Measurements from ENCODE around the gene OR8B12.
"Not testable (repeated sequence)": the region's sequence is repeated elsewhere in the genome, so short reads cannot be mapped to it uniquely, and the experiment has no call there.

Gene OR8B12

GRCh38 chr11:124519850-124520549 is 23.5 kb downstream of the OR8B12 start:
- no peaks in the 10 kb centered on the region for H3K4me1 ChIP-seq (ENCODE audit: insufficient read depth, low read length)
- no peak overlapping the region for H3K4me2 ChIP-seq (ENCODE audit: insufficient read depth, low read length)
- H3K9me3 ChIP-seq (ENCODE audit: insufficient read depth, low read length, severe bottlenecking) = no peaks in the 10 kb centered on the region
- DNase-seq (no peak), ATAC-seq (ENCODE audit: insufficient read depth, low read depth) (no peak)
- no peak overlapping the region for H3K9ac ChIP-seq (ENCODE audit: low read depth, low read length)
- no peak overlapping the region for H3K27ac ChIP-seq (ENCODE audit: low read length)
- no peaks in the 10 kb centered on the region for H3K36me3 ChIP-seq (ENCODE audit: insufficient read depth, low read length)
- H3K79me2 ChIP-seq (ENCODE audit: insufficient read depth, low read length) = no peaks in the 10 kb centered on the region
- TF ChIP-seq EZH2 (IDR thresholded peaks at IDR 0.05; ENCODE audit: borderline replicate concordance, low read depth, low read length, severe bottlenecking) (no peak), CTCF (IDR thresholded peaks at IDR 0.05; ENCODE audit: borderline replicate concordance, extremely low read depth, low read length, poor library complexity, severe bottlenecking) (no peak)
- H4K20me1 ChIP-seq (ENCODE audit: insufficient read depth, low read length) = no peaks in the 10 kb centered on the region
- H3K4me3 ChIP-seq (ENCODE audit: low read depth in 1 of 2, low read length in 2 of 2) = no peak overlapping the region
- H2AFZ ChIP-seq (ENCODE audit: low read depth, low read length) = no peak overlapping the region
- H3K27me3 ChIP-seq (ENCODE audit: insufficient read depth, low read length, poor library complexity) = peaks cover 4% of the 10 kb centered on the region

- H3K4me2 ChIP-seq (ENCODE audit: insufficient read depth, low read length) = no peak overlapping the region
- TF ChIP-seq EZH2 (IDR thresholded peaks at IDR 0.05; ENCODE audit: borderline replicate concordance, low read depth, low read length, severe bottlenecking) = no peak
- TF ChIP-seq CTCF (IDR thresholded peaks at IDR 0.05; ENCODE audit: borderline replicate concordance, extremely low read depth, low read length, poor library complexity, severe bottlenecking) = no peak
Measured at GRCh38 chr11:124518989-124519451, 24.4 kb downstream of the OR8B12 start.

GRCh38 chr11:124517314-124517713 is 26.1 kb downstream of the OR8B12 start:
- H3K4me2 ChIP-seq (ENCODE audit: insufficient read depth, low read length) = no peak overlapping the region
- no peaks in the 10 kb centered on the region for H3K4me1 ChIP-seq (ENCODE audit: insufficient read depth, low read length)
- no peaks in the 10 kb centered on the region for H4K20me1 ChIP-seq (ENCODE audit: insufficient read depth, low read length)

More at GRCh38 chr11:124518989-124519451, 24.4 kb downstream of the OR8B12 start:
- peaks cover 7% of the 10 kb centered on the region for H3K27me3 ChIP-seq (ENCODE audit: insufficient read depth, low read length, poor library complexity)
- H3K9me3 ChIP-seq (ENCODE audit: insufficient read depth, low read length, severe bottlenecking) = no peaks in the 10 kb centered on the region
- H4K20me1 ChIP-seq (ENCODE audit: insufficient read depth, low read length) = no peaks in the 10 kb centered on the region
- no peak for DNase-seq
- no peak overlapping the region for H3K4me3 ChIP-seq (ENCODE audit: low read depth in 1 of 2, low read length in 2 of 2)
- H2AFZ ChIP-seq (ENCODE audit: low read depth, low read length) = no peak overlapping the region
- ATAC-seq (ENCODE audit: insufficient read depth, low read depth) = no peak
- H3K27ac ChIP-seq (ENCODE audit: low read length) = no peak overlapping the region
- H3K36me3 ChIP-seq (ENCODE audit: insufficient read depth, low read length) = no peaks in the 10 kb centered on the region
- H3K4me1 ChIP-seq (ENCODE audit: insufficient read depth, low read length) = no peaks in the 10 kb centered on the region
- H3K9ac ChIP-seq (ENCODE audit: low read depth, low read length) = no peak overlapping the region
- H3K79me2 ChIP-seq (ENCODE audit: insufficient read depth, low read length) = no peaks in the 10 kb centered on the region

GRCh38 chr11:124514675-124515074 is 28.8 kb downstream of the OR8B12 start:
- DNase-seq = not testable (repeated sequence)

More at GRCh38 chr11:124517314-124517713, 26.1 kb downstream of the OR8B12 start:
- Histone ChIP-seq H3K79me2 (ENCODE audit: insufficient read depth, low read length) (no peaks in the 10 kb centered on the region), H2AFZ (ENCODE audit: low read depth, low read length) (no peak overlapping the region), H3K9ac (ENCODE audit: low read depth, low read length) (no peak overlapping the region), H3K27me3 (ENCODE audit: insufficient read depth, low read length, poor library complexity) (peaks cover 8% of the 10 kb centered on the region), H3K36me3 (ENCODE audit: insufficient read depth, low read length) (no peaks in the 10 kb centered on the region), H3K4me3 (ENCODE audit: low read depth in 1 of 2, low read length in 2 of 2) (no peak overlapping the region), H3K9me3 (ENCODE audit: insufficient read depth, low read length, severe bottlenecking) (no peaks in the 10 kb centered on the region), H3K27ac (ENCODE audit: low read length) (no peak overlapping the region)
- DNase-seq = no peak
- ATAC-seq (ENCODE audit: insufficient read depth, low read depth) = no peak
- no peak for TF ChIP-seq CTCF (IDR thresholded peaks at IDR 0.05; ENCODE audit: borderline replicate concordance, extremely low read depth, low read length, poor library complexity, severe bottlenecking)
- no peak for TF ChIP-seq EZH2 (IDR thresholded peaks at IDR 0.05; ENCODE audit: borderline replicate concordance, low read depth, low read length, severe bottlenecking)

More at GRCh38 chr11:124514675-124515074, 28.8 kb downstream of the OR8B12 start:
- not testable (repeated sequence) for H3K27ac ChIP-seq (ENCODE audit: low read length); H3K36me3 ChIP-seq (ENCODE audit: insufficient read depth, low read length); H3K27me3 ChIP-seq (ENCODE audit: insufficient read depth, low read length, poor library complexity); H2AFZ ChIP-seq (ENCODE audit: low read depth, low read length); H3K4me1 ChIP-seq (ENCODE audit: insufficient read depth, low read length); H3K4me2 ChIP-seq (ENCODE audit: insufficient read depth, low read length); H3K9me3 ChIP-seq (ENCODE audit: insufficient read depth, low read length, severe bottlenecking); ATAC-seq (ENCODE audit: insufficient read depth, low read depth); H3K79me2 ChIP-seq (ENCODE audit: insufficient read depth, low read length); H4K20me1 ChIP-seq (ENCODE audit: insufficient read depth, low read length); H3K4me3 ChIP-seq (ENCODE audit: low read depth in 1 of 2, low read length in 2 of 2); H3K9ac ChIP-seq (ENCODE audit: low read depth, low read length)
